Brain microvascular endothelial cell (primary cell): Measurements from ENCODE around the gene CPSF2.

Experiments
- DNase-seq: peaks from one replicate; pipeline ENCODE4 v3.0.0-alpha.2; 2020
- H3K27ac ChIP-seq: fragments of 250-450 bp; sonication (Bioruptor Pico); 2 replicates; pipeline ENCODE4 v1.5.1; 2020; ENCODE audit warnings: mild to moderate bottlenecking, moderate library complexity
- H3K27me3 ChIP-seq: fragments of 250-450 bp; sonication (Bioruptor Pico); replicated peaks from 2 replicates; pipeline ENCODE4 v1.5.1; 2020; ENCODE audit warnings: mild to moderate bottlenecking
- H3K36me3 ChIP-seq: fragments of 250-450 bp; sonication (Bioruptor Pico); replicated peaks from 2 replicates; pipeline ENCODE4 v1.5.1; 2020; ENCODE audit warnings: mild to moderate bottlenecking
- H3K4me3 ChIP-seq: 2 replicates; pipeline ENCODE4 v1.5.1; 2011; ENCODE audit warnings: low read depth, mild to moderate bottlenecking, control low read depth, low read length, moderate library complexity
- in situ Hi-C: cut with HindIII; loops from 2 replicates; pipeline ENCODE4 v1.10.0; 2017; ENCODE audit warnings: low sequenced_read_pairs, low pct_ligation_motif_present
- TF ChIP-seq, protein P1 (sequence below): IDR thresholded peaks from 2 replicates; pipeline ENCODE4 v1.5.1; 2011; ENCODE audit warnings: low read depth, mild to moderate bottlenecking, moderate library complexity, low read length, control low read depth, inconsistent platforms; ENCODE audit errors: missing control alignments

CPSF2 gene

DNA sequence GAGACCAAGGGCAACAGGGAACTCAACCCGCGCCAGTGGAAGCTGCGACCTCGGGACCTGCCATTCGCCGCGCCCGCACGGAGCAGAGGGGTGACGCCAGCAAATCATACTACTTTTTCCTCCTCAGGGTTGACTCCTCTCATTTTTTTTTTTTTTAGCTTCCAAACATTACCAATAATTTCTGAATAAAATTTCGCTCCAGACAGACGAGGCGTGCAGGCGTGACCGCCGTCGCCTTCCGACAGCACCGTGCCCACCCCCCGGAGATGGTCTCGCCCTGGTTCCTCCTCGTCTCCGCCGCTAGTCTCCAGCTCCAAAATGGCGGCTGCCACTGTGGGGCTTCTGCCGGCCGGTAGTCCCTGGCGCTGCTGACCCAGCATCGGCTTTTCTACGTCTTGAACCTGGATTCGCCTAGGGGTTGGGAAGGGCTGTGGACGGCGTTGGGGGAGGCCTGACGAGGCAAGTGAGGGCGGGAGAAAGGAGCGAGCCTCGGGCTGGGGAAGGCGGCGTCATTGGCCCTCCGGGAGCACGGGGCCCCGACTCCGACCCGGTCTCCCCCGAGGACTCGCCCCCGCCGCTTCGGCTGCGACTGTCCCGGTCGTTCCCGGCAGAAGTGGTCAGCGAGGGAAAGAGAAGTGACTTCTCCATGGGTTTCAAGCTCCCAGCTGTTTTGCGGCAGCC, at the start of gene CPSF2, which contains the start of gene NDUFB1:
Gene CPSF2, plus strand, starts transcription at position 300 of the 681 bp plus-strand sequence. CDS start 9,016 bp downstream, outside the sequence.
Gene NDUFB1, minus strand, starts transcription at position 37 of the 681 bp plus-strand sequence. CDS start 4,069 bp downstream, outside the sequence.
- TF ChIP-seq, protein P1, sequence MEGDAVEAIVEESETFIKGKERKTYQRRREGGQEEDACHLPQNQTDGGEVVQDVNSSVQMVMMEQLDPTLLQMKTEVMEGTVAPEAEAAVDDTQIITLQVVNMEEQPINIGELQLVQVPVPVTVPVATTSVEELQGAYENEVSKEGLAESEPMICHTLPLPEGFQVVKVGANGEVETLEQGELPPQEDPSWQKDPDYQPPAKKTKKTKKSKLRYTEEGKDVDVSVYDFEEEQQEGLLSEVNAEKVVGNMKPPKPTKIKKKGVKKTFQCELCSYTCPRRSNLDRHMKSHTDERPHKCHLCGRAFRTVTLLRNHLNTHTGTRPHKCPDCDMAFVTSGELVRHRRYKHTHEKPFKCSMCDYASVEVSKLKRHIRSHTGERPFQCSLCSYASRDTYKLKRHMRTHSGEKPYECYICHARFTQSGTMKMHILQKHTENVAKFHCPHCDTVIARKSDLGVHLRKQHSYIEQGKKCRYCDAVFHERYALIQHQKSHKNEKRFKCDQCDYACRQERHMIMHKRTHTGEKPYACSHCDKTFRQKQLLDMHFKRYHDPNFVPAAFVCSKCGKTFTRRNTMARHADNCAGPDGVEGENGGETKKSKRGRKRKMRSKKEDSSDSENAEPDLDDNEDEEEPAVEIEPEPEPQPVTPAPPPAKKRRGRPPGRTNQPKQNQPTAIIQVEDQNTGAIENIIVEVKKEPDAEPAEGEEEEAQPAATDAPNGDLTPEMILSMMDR, result no peak
- peak within 1 kb of the TSS; percentile 96 for H3K4me3 ChIP-seq
- DNase-seq, result peak; percentile 64
- in situ Hi-C loops, result no loop called here
- peaks cover 3% of the 10 kb centered on the region for H3K36me3 ChIP-seq
- peak within 1 kb of the TSS; percentile 89 for H3K27ac ChIP-seq
- H3K27me3 ChIP-seq, result no peaks in the 10 kb centered on the region

DNA sequence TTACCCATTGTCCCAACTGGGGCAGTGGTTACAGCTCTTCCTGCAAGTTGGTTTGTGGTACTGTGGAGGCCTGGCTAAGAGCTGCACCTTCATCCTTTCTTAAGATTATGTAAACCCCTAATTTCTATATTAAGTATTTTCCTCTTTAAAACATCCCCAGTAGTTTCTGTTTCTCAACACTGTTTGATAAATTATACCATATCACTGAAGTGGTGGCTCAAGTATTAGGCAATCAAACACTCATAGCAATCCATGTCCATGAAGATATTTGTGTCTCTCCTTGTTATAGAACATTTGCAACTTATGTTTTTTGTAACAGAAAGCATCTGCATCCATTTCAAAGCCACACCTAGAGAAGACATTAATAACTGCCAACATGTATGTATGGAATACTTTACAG, 47.2 kb upstream of the CPSF2 start:
- H3K4me3 ChIP-seq, result no peak overlapping the region
- no peaks in the 10 kb centered on the region for H3K27me3 ChIP-seq
- no peak for DNase-seq
- H3K36me3 ChIP-seq, result peaks cover 3% of the 10 kb centered on the region
- in situ Hi-C loops, result no loop called here
- TF ChIP-seq, protein P1, result no peak
- no peak overlapping the region for H3K27ac ChIP-seq

DNA sequence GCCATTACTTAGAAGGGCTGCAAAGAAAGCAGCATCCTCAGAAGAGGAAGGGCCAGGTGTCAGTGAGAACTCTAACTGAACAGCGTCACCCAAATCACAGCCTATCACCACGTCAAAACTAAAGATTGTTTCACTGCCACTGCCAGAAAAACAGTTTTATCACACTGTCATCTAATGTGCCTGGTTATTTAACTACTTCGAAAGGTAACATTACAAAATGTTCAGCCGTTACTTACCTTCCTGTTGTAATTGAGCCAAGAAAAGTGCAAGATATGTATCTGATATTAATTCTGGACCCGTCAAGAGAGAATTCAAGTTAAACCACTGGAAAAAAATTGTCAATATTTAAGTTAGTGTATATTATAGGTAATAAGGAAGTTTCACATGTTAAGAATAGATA, 33.3 kb upstream of the CPSF2 start:
- peaks cover 6% of the 10 kb centered on the region for H3K36me3 ChIP-seq
- TF ChIP-seq, protein P1, result no peak
- DNase-seq, result no peak
- H3K4me3 ChIP-seq, result no peak overlapping the region
- H3K27me3 ChIP-seq, result no peaks in the 10 kb centered on the region
- in situ Hi-C loops, result no loop called here
- no peak overlapping the region for H3K27ac ChIP-seq

DNA sequence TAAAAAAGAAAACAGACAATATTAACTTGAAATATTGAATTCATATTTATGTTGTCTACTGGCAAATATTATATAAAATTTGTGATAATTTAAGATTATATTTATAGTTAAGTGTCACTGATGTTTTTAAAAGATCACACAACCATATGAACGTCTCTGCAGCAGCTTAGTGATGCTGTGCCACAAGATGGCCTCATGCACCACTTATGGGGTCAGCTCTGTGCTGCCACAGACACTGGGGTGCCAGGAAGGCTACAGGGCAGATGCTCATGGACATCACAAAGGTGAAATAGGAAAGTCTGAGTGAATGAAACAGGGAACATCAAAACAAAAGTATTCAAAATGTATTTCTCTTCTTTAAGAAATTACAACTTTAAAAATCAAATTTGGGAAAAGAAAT, 28.4 kb upstream of the CPSF2 start:
- no peak for DNase-seq
- in situ Hi-C loops, result no loop called here
- Histone ChIP-seq H3K4me3 (no peak overlapping the region), H3K27ac (no peak overlapping the region), H3K27me3 (no peaks in the 10 kb centered on the region), H3K36me3 (peaks cover 7% of the 10 kb centered on the region)
- TF ChIP-seq, protein P1, result peak; percentile 30

DNA sequence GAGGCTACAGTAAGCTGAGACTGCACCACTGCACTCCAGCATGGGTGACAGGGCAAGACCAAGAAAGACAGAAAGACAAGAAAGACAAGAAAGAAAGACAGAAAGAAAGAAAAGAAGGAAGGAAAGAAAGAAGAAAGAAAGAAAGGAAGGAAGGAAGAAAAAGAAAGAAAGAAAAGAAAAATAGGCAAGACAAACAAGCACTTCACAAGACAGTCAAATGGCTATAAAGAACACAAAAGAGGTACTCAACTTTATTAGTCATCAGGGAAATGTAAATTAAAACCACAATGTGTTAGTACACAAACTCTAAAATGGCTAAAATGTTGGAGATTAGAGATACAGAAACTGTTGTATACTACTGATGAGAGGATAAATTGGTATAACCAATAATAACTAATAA, 22.0 kb upstream of the CPSF2 start:
- no peak overlapping the region for H3K27ac ChIP-seq
- DNase-seq, result no peak
- H3K4me3 ChIP-seq, result no peak overlapping the region
- TF ChIP-seq, protein P1, result no peak
- no peaks in the 10 kb centered on the region for H3K36me3 ChIP-seq
- H3K27me3 ChIP-seq, result no peaks in the 10 kb centered on the region
- in situ Hi-C loops, result no loop called here

DNA sequence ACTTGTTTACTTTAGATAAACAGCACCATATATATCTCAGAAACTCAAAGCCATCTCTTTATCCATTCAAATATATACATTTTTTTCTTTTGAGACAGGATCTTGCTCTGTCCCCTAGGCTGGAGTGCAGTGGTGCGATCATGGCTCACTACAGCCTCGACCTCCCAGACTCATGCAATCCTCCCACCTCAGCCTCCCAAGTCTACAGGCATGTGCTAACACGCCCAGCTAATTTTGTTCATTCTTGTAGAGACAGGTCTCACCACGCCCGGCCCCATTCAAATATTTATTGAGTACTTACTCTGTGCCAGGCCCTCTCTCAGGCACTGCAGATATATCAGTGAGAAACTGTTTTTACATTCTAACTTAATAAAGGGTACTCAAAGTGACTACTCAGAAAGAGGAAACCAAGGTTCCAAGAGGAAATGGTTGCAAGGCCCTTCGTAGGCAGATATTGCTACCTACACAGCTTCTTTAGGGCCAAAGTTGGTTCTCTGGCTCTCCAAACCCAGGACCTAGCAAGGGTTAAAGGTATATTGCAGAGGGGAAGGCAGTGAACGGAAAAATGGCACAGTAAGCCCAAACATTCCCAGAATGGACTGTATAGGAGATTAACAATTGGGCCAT, 18.3 kb upstream of the CPSF2 start:
- H3K27me3 ChIP-seq, result no peaks in the 10 kb centered on the region
- H3K27ac ChIP-seq, result no peak overlapping the region
- in situ Hi-C loops, result no loop called here
- DNase-seq, result no peak
- no peaks in the 10 kb centered on the region for H3K36me3 ChIP-seq
- TF ChIP-seq, protein P1, result no peak
- no peak overlapping the region for H3K4me3 ChIP-seq
